ENCODE data around the gene SEMA6B.

DNA sequence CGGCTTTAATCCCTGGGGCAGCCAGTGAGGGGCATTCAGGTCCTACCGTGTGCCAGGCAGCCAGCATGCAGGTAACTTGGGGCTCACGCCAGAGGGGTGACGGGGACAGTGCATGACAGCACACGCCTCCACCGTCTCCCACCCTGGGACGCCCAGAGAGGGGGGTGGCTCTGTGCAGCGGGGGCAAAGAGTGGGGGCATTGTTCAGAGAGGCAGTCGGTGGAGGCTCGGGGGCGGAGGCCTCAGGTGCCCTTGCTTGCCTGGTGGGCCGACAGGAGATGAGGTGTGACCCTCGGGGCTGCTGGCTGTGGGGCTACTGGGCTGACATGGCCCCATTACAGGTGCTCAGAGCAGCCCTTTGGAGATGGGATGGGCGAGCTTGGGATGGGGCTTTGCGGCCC is 59.6 kb downstream of the SEMA6B start:
- TF ChIP-seq, protein P1, sequence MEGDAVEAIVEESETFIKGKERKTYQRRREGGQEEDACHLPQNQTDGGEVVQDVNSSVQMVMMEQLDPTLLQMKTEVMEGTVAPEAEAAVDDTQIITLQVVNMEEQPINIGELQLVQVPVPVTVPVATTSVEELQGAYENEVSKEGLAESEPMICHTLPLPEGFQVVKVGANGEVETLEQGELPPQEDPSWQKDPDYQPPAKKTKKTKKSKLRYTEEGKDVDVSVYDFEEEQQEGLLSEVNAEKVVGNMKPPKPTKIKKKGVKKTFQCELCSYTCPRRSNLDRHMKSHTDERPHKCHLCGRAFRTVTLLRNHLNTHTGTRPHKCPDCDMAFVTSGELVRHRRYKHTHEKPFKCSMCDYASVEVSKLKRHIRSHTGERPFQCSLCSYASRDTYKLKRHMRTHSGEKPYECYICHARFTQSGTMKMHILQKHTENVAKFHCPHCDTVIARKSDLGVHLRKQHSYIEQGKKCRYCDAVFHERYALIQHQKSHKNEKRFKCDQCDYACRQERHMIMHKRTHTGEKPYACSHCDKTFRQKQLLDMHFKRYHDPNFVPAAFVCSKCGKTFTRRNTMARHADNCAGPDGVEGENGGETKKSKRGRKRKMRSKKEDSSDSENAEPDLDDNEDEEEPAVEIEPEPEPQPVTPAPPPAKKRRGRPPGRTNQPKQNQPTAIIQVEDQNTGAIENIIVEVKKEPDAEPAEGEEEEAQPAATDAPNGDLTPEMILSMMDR (IDR thresholded peaks at IDR 0.05) = no peak
- TF ChIP-seq EZH2 (IDR thresholded peaks at IDR 0.05; ENCODE audit: borderline replicate concordance, insufficient read depth, low read depth, low read length, poor library complexity, severe bottlenecking) = no peak

Data from B cell (primary cell).